K562 (cell line): ENCODE data around the gene RNF114. TPM values are rescaled to one million over a fixed set of nuclear protein-coding genes. Genes with fewer than 3 reads are reported as not detected.

Experiments used
- FOSL1 ChIP-seq: fragments of 200-800 bp; sonication (Bioruptor generic); conservative IDR thresholded peaks from 2 replicates; pipeline ENCODE4 v1.6.1; 2016; ENCODE audit warnings: missing genetic modification characterization, missing compliant biosample characterization
- NUFIP1 ChIP-seq: fragments of 450-650 bp; IDR thresholded peaks from 2 replicates; pipeline ENCODE4 v1.6.1; 2018; ENCODE audit not compliant: partially characterized antibody
- SMARCA5 ChIP-seq: fragments of 450-650 bp; IDR thresholded peaks from 2 replicates; pipeline ENCODE4 v1.6.1; 2016
- SMARCE1 ChIP-seq: fragments of 450-650 bp; IDR thresholded peaks from 2 replicates; pipeline ENCODE4 v1.7.1; 2016; ENCODE audit warnings: mild to moderate bottlenecking
- ZNF561 ChIP-seq: fragments of 450-650 bp; formaldehyde crosslinking; conservative IDR thresholded peaks from 2 replicates; pipeline ENCODE4 v1.4.0; 2020; ENCODE audit warnings: mild to moderate bottlenecking, moderate library complexity
- polyA plus RNA-seq, 8 experiments: library from polyadenylated mRNA; depleted of rRNA in 4 of 8; stranded (reverse) in 5 of 8; unstranded in 3 of 8; fragments of >200 nt; fragmentation: Nextera tagmentation in 2 of 8; fragmentation: Illumina TruSeq in 1 of 8; extraction: Ambion mirVana in 2 of 8; extraction: Trizol in 1 of 8; gene quantifications; 2 replicates each; pipeline versions ENCODE4 v1.2.1 to v1.2.3, GENCODE V29; 2011 to 2014; ENCODE audit warnings: inconsistent platforms in 1 of 8, missing spikeins in 1 of 8
- total RNA-seq, 7 experiments: library from RNA; depleted of rRNA in 6 of 7; stranded (reverse); fragments of >200 nt in 6 of 7; fragmentation: Illumina TruSeq in 2 of 7; extraction: Trizol in 2 of 7; gene quantifications; 2 replicates each; pipeline versions ENCODE4 v1.2.1 to v1.2.3, GENCODE V29; 2011 to 2021; ENCODE audit warnings: low replicate concordance in 1 of 7
- TF ChIP-seq, protein P1 (sequence below): fragments of 200-800 bp; sonication (Bioruptor generic); IDR thresholded peaks from 2 replicates; pipeline ENCODE4 v1.6.1; 2016; ENCODE audit warnings: missing genetic modification characterization, missing compliant biosample characterization

RNF114 gene
- total and polyA plus RNA-seq, 9 of the 15 experiments (the other 6 are each of a cell fraction or from before 2014, with no cell fraction given) = 38.6 to 111 (median 62.6) TPM

DNA sequence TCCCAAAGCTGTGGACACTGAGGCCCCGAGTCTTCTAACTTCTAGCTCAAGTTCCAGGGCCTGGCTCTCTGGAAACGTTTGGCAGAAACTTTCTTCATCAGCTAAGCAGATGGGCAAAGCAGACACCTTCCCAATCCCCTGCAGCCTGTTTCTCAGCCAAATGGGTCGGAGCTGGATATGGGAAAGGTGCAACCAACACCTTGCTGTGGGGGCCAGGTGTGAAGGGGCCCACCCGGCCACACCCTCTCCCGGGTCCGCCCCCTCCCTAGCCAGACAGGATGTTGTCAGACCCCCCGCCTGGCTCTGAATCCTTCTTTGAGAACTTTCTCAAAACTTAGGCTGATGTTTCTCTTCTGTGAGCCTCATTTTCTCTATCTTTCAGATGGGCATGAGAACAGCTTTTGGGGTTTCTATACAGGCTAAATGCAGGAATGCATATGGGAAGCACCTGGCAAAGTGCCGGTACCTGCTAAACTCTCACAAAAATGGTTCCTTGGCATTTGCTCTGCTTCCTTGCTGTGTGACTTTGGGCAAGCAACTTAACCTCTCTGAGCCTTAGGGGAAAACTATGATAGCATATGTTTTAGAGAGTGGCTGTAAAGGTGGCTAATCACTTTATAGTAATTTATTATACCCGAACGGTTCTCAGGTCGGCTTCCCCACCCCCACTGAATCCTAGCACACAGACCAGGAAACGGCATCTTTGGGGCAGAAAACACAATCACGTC is 48.4 kb downstream of the RNF114 start (continued):
- no peak for TF ChIP-seq FOSL1
- TF ChIP-seq NUFIP1 = no peak
- TF ChIP-seq SMARCE1 = no peak
- no peak for TF ChIP-seq ZNF561 (CRISPR knock-in tag)
- TF ChIP-seq SMARCA5 = peak; percentile 63; the same call in 1 of the 2 replicates
- TF ChIP-seq, protein P1, sequence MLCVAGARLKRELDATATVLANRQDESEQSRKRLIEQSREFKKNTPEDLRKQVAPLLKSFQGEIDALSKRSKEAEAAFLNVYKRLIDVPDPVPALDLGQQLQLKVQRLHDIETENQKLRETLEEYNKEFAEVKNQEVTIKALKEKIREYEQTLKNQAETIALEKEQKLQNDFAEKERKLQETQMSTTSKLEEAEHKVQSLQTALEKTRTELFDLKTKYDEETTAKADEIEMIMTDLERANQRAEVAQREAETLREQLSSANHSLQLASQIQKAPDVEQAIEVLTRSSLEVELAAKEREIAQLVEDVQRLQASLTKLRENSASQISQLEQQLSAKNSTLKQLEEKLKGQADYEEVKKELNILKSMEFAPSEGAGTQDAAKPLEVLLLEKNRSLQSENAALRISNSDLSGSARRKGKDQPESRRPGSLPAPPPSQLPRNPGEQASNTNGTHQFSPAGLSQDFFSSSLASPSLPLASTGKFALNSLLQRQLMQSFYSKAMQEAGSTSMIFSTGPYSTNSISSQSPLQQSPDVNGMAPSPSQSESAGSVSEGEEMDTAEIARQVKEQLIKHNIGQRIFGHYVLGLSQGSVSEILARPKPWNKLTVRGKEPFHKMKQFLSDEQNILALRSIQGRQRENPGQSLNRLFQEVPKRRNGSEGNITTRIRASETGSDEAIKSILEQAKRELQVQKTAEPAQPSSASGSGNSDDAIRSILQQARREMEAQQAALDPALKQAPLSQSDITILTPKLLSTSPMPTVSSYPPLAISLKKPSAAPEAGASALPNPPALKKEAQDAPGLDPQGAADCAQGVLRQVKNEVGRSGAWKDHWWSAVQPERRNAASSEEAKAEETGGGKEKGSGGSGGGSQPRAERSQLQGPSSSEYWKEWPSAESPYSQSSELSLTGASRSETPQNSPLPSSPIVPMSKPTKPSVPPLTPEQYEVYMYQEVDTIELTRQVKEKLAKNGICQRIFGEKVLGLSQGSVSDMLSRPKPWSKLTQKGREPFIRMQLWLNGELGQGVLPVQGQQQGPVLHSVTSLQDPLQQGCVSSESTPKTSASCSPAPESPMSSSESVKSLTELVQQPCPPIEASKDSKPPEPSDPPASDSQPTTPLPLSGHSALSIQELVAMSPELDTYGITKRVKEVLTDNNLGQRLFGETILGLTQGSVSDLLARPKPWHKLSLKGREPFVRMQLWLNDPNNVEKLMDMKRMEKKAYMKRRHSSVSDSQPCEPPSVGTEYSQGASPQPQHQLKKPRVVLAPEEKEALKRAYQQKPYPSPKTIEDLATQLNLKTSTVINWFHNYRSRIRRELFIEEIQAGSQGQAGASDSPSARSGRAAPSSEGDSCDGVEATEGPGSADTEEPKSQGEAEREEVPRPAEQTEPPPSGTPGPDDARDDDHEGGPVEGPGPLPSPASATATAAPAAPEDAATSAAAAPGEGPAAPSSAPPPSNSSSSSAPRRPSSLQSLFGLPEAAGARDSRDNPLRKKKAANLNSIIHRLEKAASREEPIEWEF = no peak
